Astrocyte (in vitro differentiated cells and primary cell): ENCODE measurements around the gene CTNNB1.

Source experiments
- CTCF ChIP-seq: IDR thresholded peaks from 2 replicates; pipeline ENCODE4 v1.5.1; 2011; ENCODE audit warnings: low read depth, mild to moderate bottlenecking, inconsistent platforms, low read length, moderate library complexity; ENCODE audit not compliant: insufficient read depth
- EZH2 ChIP-seq: IDR thresholded peaks from 2 replicates; pipeline ENCODE4 v1.6.1; 2012; ENCODE audit warnings: mild to moderate bottlenecking, low read length, inconsistent platforms; ENCODE audit not compliant: insufficient read depth

GRCh38 chr3:41198950-41199865 lies at the start of gene CTNNB1:
- no peak for TF ChIP-seq CTCF
- no peak for TF ChIP-seq EZH2
